Parathyroid adenoma (tissue), 2 donors: ENCODE results near the gene LRRC40.

Experiments
- H2AFZ ChIP-seq: fragments of 300-600 bp; sonication (generic); one replicate; pipeline ENCODE4 v1.7.0; 2017; ENCODE audit warnings: antibody characterized with exemption, mild to moderate bottlenecking
- H3K27ac ChIP-seq: fragments of 300-600 bp; sonication (generic); one replicate; pipeline ENCODE4 v1.7.0; 2017
- H3K27me3 ChIP-seq: fragments of 300-600 bp; sonication (generic); one replicate; pipeline ENCODE4 v1.7.0; 2017; ENCODE audit warnings: low read length; ENCODE audit not compliant: control insufficient read depth, insufficient read depth
- H3K36me3 ChIP-seq: fragments of 300-600 bp; sonication (generic); one replicate; pipeline ENCODE4 v1.7.0; 2017; ENCODE audit warnings: low read length; ENCODE audit not compliant: control insufficient read depth, insufficient read depth
- H3K4me1 ChIP-seq: fragments of 300-600 bp; sonication (generic); one replicate; pipeline ENCODE4 v1.7.0; 2017; ENCODE audit warnings: control low read depth
- H3K4me2 ChIP-seq: fragments of 300-600 bp; sonication (generic); one replicate; pipeline ENCODE4 v1.7.0; 2017; ENCODE audit warnings: low read length
- H3K4me3 ChIP-seq: fragments of 300-600 bp; sonication (generic); one replicate; pipeline ENCODE4 v1.7.0; 2017; ENCODE audit warnings: low read depth, low read length
- H3K79me2 ChIP-seq: fragments of 300-600 bp; sonication (generic); one replicate; pipeline ENCODE4 v1.7.0; 2017; ENCODE audit warnings: control low read depth
- H3K9ac ChIP-seq: fragments of 300-600 bp; sonication (generic); one replicate; pipeline ENCODE4 v1.7.0; 2017; ENCODE audit warnings: mild to moderate bottlenecking
- H3K9me3 ChIP-seq: fragments of 300-600 bp; sonication (generic); one replicate; pipeline ENCODE4 v1.7.0; 2017; ENCODE audit warnings: low read length; ENCODE audit not compliant: control insufficient read depth
- TF ChIP-seq, protein P1 (sequence below): fragments of 300-600 bp; sonication (generic); IDR thresholded peaks from one replicate; pipeline ENCODE4 v1.7.0; 2017; ENCODE audit warnings: antibody characterized with exemption, mild to moderate bottlenecking
- donor health status: primary hyperparathyroidism.

Gene LRRC40

DNA sequence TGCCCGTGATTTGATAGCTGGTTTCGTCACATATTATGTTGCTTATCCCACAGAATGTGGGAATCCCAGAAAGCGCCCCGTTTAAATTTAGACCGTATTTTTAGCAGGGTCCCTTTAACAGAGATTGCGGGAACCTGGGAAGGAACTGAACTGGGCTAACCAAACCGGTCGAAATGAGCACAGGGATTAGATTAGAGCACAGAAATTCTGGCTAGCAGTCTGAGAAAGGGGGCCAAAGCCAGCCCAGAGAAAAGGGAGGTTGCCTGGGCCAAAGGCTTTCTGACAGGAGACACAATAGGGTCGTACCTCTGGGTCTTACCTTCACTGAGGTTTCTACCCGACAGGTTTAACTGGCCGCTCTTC, 327 bp downstream of the LRRC40 start:
- H3K4me3 ChIP-seq, result peak overlapping the region; percentile 88
- no peaks in the 10 kb centered on the region for H3K27me3 ChIP-seq
- peak overlapping the region; percentile 69 for H3K4me2 ChIP-seq
- H3K36me3 ChIP-seq, result no peaks in the 10 kb centered on the region
- peak overlapping the region; percentile 94 for H2AFZ ChIP-seq
- TF ChIP-seq, protein P1, sequence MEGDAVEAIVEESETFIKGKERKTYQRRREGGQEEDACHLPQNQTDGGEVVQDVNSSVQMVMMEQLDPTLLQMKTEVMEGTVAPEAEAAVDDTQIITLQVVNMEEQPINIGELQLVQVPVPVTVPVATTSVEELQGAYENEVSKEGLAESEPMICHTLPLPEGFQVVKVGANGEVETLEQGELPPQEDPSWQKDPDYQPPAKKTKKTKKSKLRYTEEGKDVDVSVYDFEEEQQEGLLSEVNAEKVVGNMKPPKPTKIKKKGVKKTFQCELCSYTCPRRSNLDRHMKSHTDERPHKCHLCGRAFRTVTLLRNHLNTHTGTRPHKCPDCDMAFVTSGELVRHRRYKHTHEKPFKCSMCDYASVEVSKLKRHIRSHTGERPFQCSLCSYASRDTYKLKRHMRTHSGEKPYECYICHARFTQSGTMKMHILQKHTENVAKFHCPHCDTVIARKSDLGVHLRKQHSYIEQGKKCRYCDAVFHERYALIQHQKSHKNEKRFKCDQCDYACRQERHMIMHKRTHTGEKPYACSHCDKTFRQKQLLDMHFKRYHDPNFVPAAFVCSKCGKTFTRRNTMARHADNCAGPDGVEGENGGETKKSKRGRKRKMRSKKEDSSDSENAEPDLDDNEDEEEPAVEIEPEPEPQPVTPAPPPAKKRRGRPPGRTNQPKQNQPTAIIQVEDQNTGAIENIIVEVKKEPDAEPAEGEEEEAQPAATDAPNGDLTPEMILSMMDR, result no peak
- H3K4me1 ChIP-seq, result no peaks in the 10 kb centered on the region
- H3K9ac ChIP-seq, result peak overlapping the region; percentile 25
- H3K79me2 ChIP-seq, result peaks cover 19% of the 10 kb centered on the region
- no peaks in the 10 kb centered on the region for H3K9me3 ChIP-seq
- peak overlapping the region; percentile 80 for H3K27ac ChIP-seq

DNA sequence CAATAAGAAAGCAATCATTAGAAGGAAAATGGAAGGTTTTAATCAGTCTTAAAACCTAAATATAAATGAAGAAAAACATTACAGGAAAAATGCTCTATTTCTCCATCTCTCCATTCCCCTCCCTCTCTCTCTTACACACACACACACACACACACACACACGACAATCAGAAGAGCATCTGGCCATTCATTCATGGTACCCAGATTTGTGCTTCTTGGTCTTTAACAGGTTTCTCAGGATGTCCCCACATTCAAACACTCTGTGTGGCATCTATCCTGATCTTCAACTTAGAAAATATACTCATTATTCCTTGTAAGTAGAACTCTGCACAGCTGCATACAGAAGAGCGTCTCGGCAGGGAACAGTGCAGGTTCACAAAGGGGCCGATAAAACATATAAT, 779 bp downstream of the LRRC40 start:
- no peaks in the 10 kb centered on the region for H3K27me3 ChIP-seq
- TF ChIP-seq, protein P1, result no peak
- H3K9ac ChIP-seq, result no peak overlapping the region
- no peaks in the 10 kb centered on the region for H3K9me3 ChIP-seq
- peak overlapping the region; percentile 88 for H3K4me3 ChIP-seq
- peak overlapping the region; percentile 69 for H3K4me2 ChIP-seq
- no peak overlapping the region for H3K27ac ChIP-seq
- H3K36me3 ChIP-seq, result no peaks in the 10 kb centered on the region
- H3K4me1 ChIP-seq, result no peaks in the 10 kb centered on the region
- peak overlapping the region; percentile 94 for H2AFZ ChIP-seq
- peaks cover 19% of the 10 kb centered on the region for H3K79me2 ChIP-seq

DNA sequence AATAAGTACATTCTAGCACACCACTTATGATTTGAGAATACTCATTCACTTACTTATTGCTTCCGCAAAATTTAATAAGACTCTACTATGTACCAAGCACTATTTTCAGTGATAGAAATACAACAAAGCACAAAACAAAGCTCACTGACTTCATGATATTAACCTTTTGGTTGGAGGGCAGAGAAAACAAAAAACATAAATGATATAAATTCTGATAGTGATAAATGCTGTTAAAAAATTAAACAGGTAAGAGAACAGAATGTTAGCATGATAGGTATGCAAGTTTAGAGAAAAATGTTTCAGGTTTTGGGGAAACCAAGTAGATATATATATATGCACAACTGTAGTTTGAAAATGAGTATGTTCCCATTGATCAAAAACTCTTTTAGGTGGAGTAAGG, 1.2 kb downstream of the LRRC40 start:
- H3K79me2 ChIP-seq, result peaks cover 19% of the 10 kb centered on the region
- H3K27ac ChIP-seq, result no peak overlapping the region
- no peaks in the 10 kb centered on the region for H3K4me1 ChIP-seq
- no peak overlapping the region for H2AFZ ChIP-seq
- no peaks in the 10 kb centered on the region for H3K9me3 ChIP-seq
- no peaks in the 10 kb centered on the region for H3K36me3 ChIP-seq
- H3K4me2 ChIP-seq, result peak overlapping the region; percentile 69
- TF ChIP-seq, protein P1, result no peak
- no peak overlapping the region for H3K9ac ChIP-seq
- H3K4me3 ChIP-seq, result peak overlapping the region; percentile 88
- no peaks in the 10 kb centered on the region for H3K27me3 ChIP-seq

DNA sequence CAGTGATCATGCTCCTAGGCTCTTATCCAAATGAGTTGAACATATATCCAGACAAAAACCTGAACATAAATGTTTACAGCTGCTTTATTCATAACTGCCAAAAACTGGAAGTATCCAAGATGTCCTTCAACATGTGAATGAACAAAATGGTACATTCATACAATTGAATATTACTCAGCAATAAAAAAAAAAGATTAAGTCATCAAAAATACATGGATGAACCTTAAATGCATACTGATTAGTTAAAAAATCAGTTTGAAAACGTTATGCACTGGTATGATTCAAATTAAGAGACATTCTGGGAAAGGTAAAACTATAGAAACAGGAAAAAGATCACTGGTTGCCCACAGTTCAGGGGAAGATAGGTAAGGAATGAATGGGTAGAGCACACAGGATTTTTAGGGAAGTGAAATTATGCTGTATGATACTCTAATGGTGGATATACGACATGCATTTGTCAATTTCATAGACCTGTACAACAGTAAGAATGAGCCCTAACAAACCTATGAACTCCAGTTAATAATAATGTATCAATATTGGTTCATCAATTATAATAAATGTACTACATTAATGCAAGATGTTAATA, 3.1 kb downstream of the LRRC40 start:
- Histone ChIP-seq H3K4me1 (no peaks in the 10 kb centered on the region), H3K4me2 (no peak overlapping the region), H3K27ac (no peak overlapping the region), H3K36me3 (no peaks in the 10 kb centered on the region), H2AFZ (no peak overlapping the region), H3K9me3 (no peaks in the 10 kb centered on the region), H3K9ac (no peak overlapping the region), H3K79me2 (peaks cover 19% of the 10 kb centered on the region), H3K4me3 (no peak overlapping the region), H3K27me3 (no peaks in the 10 kb centered on the region)
- TF ChIP-seq, protein P1, result no peak

DNA sequence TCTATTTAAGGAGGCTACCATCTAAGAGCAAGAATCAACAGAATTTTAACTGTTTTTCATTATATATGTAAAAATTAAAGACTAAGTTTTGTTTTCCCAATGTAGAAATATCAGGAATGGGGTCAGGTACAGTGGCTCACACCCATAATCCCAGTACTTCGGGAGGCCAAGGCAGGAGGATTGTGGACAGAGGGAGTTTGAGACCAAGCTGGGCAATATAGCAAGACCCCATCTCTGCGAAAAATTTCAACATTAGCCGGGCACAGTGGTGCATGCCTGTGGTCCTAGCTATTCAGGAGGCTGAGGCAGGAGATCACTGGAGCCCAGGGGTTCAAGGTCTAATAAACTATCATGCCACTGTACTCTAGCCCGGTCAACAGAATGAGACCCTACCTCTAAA, 5.3 kb downstream of the LRRC40 start:
- H3K4me3 ChIP-seq, result no peak overlapping the region
- H3K79me2 ChIP-seq, result peaks cover 14% of the 10 kb centered on the region
- no peak overlapping the region for H3K9ac ChIP-seq
- H2AFZ ChIP-seq, result no peak overlapping the region
- H3K27me3 ChIP-seq, result no peaks in the 10 kb centered on the region
- TF ChIP-seq, protein P1, result no peak
- no peaks in the 10 kb centered on the region for H3K4me1 ChIP-seq
- no peak overlapping the region for H3K27ac ChIP-seq
- no peak overlapping the region for H3K4me2 ChIP-seq
- no peaks in the 10 kb centered on the region for H3K9me3 ChIP-seq
- no peaks in the 10 kb centered on the region for H3K36me3 ChIP-seq
